Measurements from ENCODE around the gene DCPS. TPM values are rescaled to one million over a fixed set of nuclear protein-coding genes. Genes with fewer than 3 reads are reported as not detected.

DCPS gene
- total RNA-seq, 1 experiment from 2014 or later = 26.2 TPM

GRCh38 chr11:126290887-126291286 is 13.0 kb upstream of the DCPS start:
- no peak for TF ChIP-seq ZNF317 (CRISPR knock-in tag; IDR thresholded peaks at IDR 0.05; ENCODE audit: borderline replicate concordance, low read depth)
- no peak for TF ChIP-seq GABPB1 (CRISPR knock-in tag; IDR thresholded peaks at IDR 0.05)
- TF ChIP-seq TP53 (CRISPR knock-in tag; IDR thresholded peaks at IDR 0.05) = no peak
- ATAC-seq = no peak
- Mint-ChIP-seq H3K4me1 (no peaks in the 10 kb centered on the region), H3K9me3 (no peaks in the 10 kb centered on the region), H3K36me3 (peaks cover 11% of the 10 kb centered on the region; the same call in 1 of the 2 replicates), H3K4me3 (no peak overlapping the region), H3K27ac (no peak overlapping the region), H3K27me3 (ENCODE audit: low read depth) (no peaks in the 10 kb centered on the region)
- ChIA-PET POLR2A (interaction anchor here (1.0 kb wide), 1 partner anchor 22 kb away, joined by 3 read pairs; the partner anchor contains the start of genes FOXRED1 and SRPRA), CTCF (interaction anchor here (0.6 to 1.3 kb wide), 2 partner anchors 9 to 190 kb away, joined by 3 to 4 read pairs; no protein-coding TSS in a partner anchor)
- no peak for DNase-seq (ENCODE audit: low spot score)

- no peaks in the 10 kb centered on the region for H3K27me3 Mint-ChIP-seq (ENCODE audit: low read depth)
- peaks cover 12% of the 10 kb centered on the region; the same call in 1 of the 2 replicates for H3K36me3 Mint-ChIP-seq
- ChIA-PET POLR2A (no interaction called here), CTCF (interaction anchor here (1.1 to 1.4 kb wide), 3 partner anchors 12 to 47 kb away, joined by 3 to 6 read pairs (median 3); partner anchors contain the start of gene TIRAP)
- H3K27ac Mint-ChIP-seq = no peak overlapping the region
- ATAC-seq = no peak
- DNase-seq (ENCODE audit: low spot score) = no peak
- no peak overlapping the region for H3K4me3 Mint-ChIP-seq
- H3K4me1 Mint-ChIP-seq = no peaks in the 10 kb centered on the region
- H3K9me3 Mint-ChIP-seq = no peaks in the 10 kb centered on the region
- TF ChIP-seq, protein P1, sequence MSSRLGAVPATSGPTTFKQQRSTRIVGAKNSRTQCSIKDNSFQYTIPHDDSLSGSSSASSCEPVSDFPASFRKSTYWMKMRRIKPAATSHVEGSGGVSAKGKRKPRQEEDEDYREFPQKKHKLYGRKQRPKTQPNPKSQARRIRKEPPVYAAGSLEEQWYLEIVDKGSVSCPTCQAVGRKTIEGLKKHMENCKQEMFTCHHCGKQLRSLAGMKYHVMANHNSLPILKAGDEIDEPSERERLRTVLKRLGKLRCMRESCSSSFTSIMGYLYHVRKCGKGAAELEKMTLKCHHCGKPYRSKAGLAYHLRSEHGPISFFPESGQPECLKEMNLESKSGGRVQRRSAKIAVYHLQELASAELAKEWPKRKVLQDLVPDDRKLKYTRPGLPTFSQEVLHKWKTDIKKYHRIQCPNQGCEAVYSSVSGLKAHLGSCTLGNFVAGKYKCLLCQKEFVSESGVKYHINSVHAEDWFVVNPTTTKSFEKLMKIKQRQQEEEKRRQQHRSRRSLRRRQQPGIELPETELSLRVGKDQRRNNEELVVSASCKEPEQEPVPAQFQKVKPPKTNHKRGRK (CRISPR knock-in tag; IDR thresholded peaks at IDR 0.05; ENCODE audit: borderline replicate concordance) = no peak
- TF ChIP-seq ZNF281 (CRISPR knock-in tag; IDR thresholded peaks at IDR 0.05) = no peak
- TF ChIP-seq NFATC4 (CRISPR knock-in tag; IDR thresholded peaks at IDR 0.05) = no peak
- no peak for TF ChIP-seq SMAD4 (CRISPR knock-in tag; IDR thresholded peaks at IDR 0.05)
- TF ChIP-seq AR (CRISPR knock-in tag; IDR thresholded peaks at IDR 0.05) = no peak
- TF ChIP-seq MXD4 (CRISPR knock-in tag; IDR thresholded peaks at IDR 0.05; ENCODE audit: borderline replicate concordance) = no peak
- TF ChIP-seq, protein P2, sequence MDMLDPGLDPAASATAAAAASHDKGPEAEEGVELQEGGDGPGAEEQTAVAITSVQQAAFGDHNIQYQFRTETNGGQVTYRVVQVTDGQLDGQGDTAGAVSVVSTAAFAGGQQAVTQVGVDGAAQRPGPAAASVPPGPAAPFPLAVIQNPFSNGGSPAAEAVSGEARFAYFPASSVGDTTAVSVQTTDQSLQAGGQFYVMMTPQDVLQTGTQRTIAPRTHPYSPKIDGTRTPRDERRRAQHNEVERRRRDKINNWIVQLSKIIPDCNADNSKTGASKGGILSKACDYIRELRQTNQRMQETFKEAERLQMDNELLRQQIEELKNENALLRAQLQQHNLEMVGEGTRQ (CRISPR knock-in tag; IDR thresholded peaks at IDR 0.05) = no peak
- no peak for TF ChIP-seq ETV6 (CRISPR knock-in tag; IDR thresholded peaks at IDR 0.05)
- TF ChIP-seq ZSCAN18 (CRISPR knock-in tag; IDR thresholded peaks at IDR 0.05) = no peak
- no peak for TF ChIP-seq ZBTB21 (CRISPR knock-in tag; IDR thresholded peaks at IDR 0.05; ENCODE audit: borderline replicate concordance)
- no peak for TF ChIP-seq USF1 (CRISPR knock-in tag; IDR thresholded peaks at IDR 0.05)
- no peak for TF ChIP-seq IRF1 (CRISPR knock-in tag; IDR thresholded peaks at IDR 0.05)
- TF ChIP-seq, protein P3, sequence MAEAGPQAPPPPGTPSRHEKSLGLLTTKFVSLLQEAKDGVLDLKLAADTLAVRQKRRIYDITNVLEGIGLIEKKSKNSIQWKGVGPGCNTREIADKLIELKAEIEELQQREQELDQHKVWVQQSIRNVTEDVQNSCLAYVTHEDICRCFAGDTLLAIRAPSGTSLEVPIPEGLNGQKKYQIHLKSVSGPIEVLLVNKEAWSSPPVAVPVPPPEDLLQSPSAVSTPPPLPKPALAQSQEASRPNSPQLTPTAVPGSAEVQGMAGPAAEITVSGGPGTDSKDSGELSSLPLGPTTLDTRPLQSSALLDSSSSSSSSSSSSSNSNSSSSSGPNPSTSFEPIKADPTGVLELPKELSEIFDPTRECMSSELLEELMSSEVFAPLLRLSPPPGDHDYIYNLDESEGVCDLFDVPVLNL (CRISPR knock-in tag; IDR thresholded peaks at IDR 0.05; ENCODE audit: borderline replicate concordance, low read depth) = no peak
- TF ChIP-seq, protein P4, sequence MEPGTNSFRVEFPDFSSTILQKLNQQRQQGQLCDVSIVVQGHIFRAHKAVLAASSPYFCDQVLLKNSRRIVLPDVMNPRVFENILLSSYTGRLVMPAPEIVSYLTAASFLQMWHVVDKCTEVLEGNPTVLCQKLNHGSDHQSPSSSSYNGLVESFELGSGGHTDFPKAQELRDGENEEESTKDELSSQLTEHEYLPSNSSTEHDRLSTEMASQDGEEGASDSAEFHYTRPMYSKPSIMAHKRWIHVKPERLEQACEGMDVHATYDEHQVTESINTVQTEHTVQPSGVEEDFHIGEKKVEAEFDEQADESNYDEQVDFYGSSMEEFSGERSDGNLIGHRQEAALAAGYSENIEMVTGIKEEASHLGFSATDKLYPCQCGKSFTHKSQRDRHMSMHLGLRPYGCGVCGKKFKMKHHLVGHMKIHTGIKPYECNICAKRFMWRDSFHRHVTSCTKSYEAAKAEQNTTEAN (CRISPR knock-in tag; IDR thresholded peaks at IDR 0.05) = no peak
- TF ChIP-seq ATF1 (CRISPR knock-in tag; IDR thresholded peaks at IDR 0.05) = no peak
- no peak for TF ChIP-seq MYBL2 (CRISPR knock-in tag; IDR thresholded peaks at IDR 0.05)
- TF ChIP-seq ZNF423 (CRISPR knock-in tag; IDR thresholded peaks at IDR 0.05) = no peak
- TF ChIP-seq JUN (CRISPR knock-in tag; IDR thresholded peaks at IDR 0.05) = no peak
Measured at GRCh38 chr11:126293726-126294125, 10.1 kb upstream of the DCPS start.
